Breast epithelium (tissue), 4 donors: ENCODE data around the gene POMT1. TPM values are rescaled to one million over a fixed set of nuclear protein-coding genes. Genes with fewer than 3 reads are reported as not detected.

Experiments used
- DNase-seq, 2 donors: peaks; one replicate each; pipeline ENCODE4 v3.0.0-alpha.2; 2019; ENCODE audit warnings: low spot score in 2 of 2
- H3K27ac ChIP-seq, 2 donors: fragments of 200-600 bp; sonication (generic) in 1 of 2; one replicate each; pipeline ENCODE4 v1.5.1; 2016 to 2019; ENCODE audit warnings: mild to moderate bottlenecking in 1 of 2
- H3K27me3 ChIP-seq, 2 donors: fragments of 200-600 bp; sonication (generic) in 1 of 2; one replicate each; pipeline versions ENCODE4 v1.5.1 to v1.6.0; 2017 to 2019; ENCODE audit warnings: control low read depth in 1 of 2, mild to moderate bottlenecking in 1 of 2
- H3K36me3 ChIP-seq: fragments of 200-600 bp; one replicate; pipeline ENCODE4 v1.5.1; 2019
- H3K4me1 ChIP-seq, 2 donors: fragments of 200-600 bp; sonication (generic); one replicate each; pipeline ENCODE4 v1.5.1; 2016 to 2019; ENCODE audit warnings: control low read depth in 1 of 2
- H3K4me3 ChIP-seq, 3 donors: fragments of 200-600 bp; sonication (generic); 1 replicate in 2 of 3; 2 replicates in 1 of 3; pipeline ENCODE4 v1.5.1; 2016 to 2019; ENCODE audit warnings: mild to moderate bottlenecking in 3 of 3, moderate library complexity in 2 of 3
- H3K9me3 ChIP-seq, 2 donors: fragments of 200-600 bp; sonication (generic) in 1 of 2; one replicate each; pipeline ENCODE4 v1.5.1; 2016 to 2019; ENCODE audit warnings: control low read depth in 1 of 2
- CTCF ChIP-seq, 3 donors: fragments of 450-650 bp; IDR thresholded peaks; one replicate each; pipeline ENCODE4 v1.5.1; 2016 to 2017; ENCODE audit warnings: antibody characterized with exemption in 3 of 3, mild to moderate bottlenecking in 3 of 3, moderate library complexity in 3 of 3
- POLR2A ChIP-seq: fragments of 450-650 bp; IDR thresholded peaks from one replicate; pipeline ENCODE4 v1.6.1; 2016; ENCODE audit warnings: antibody characterized with exemption, mild to moderate bottlenecking, moderate library complexity
- POLR2AphosphoS5 ChIP-seq, 3 donors: sonication (generic); formaldehyde crosslinking; IDR thresholded peaks; one replicate each; pipeline ENCODE4 v1.6.1; 2017; ENCODE audit warnings: antibody characterized with exemption in 3 of 3
- intact Hi-C: fragments of 100-400 bp; cut with DNase I; formaldehyde crosslinking; loops from one replicate; pipeline ENCODE4 v1.15.1; 2023; ENCODE audit warnings: low total_unique reads
- total RNA-seq, 3 donors: library from RNA; depleted of rRNA; stranded (reverse); fragments of >200 nt; gene quantifications; one replicate each; pipeline ENCODE4 v1.1.0, GENCODE V29; 2016

POMT1 gene
- total RNA-seq, 3 donors from 2014 or later: 26.5 to 45.7 (median 26.6) TPM

- TF ChIP-seq POLR2AphosphoS5 (IDR thresholded peaks at IDR 0.05) (no peak), POLR2A (no peak), CTCF (IDR thresholded peaks at IDR 0.05) (no peak)
- DNase-seq: no peak
- no peak overlapping the region for H3K27ac ChIP-seq
- intact Hi-C loops: no loop called here
- H3K4me1 ChIP-seq: no peaks in the 10 kb centered on the region
- no peak overlapping the region for H3K4me3 ChIP-seq
- no peaks in the 10 kb centered on the region for H3K9me3 ChIP-seq
- peaks cover 7 to 38% of the 10 kb centered on the region in 2 donors for H3K27me3 ChIP-seq
- H3K36me3 ChIP-seq: no peaks in the 10 kb centered on the region
Observed at GRCh38 chr9:131552030-131552429, 49.3 kb downstream of the POMT1 start.

GRCh38 chr9:131554087-131554842 lies 51.5 kb downstream of the POMT1 start:
- TF ChIP-seq CTCF (IDR thresholded peaks at IDR 0.05): no peak
- TF ChIP-seq POLR2AphosphoS5 (IDR thresholded peaks at IDR 0.05): no peak
- TF ChIP-seq POLR2A: no peak
- no peak overlapping the region for H3K27ac ChIP-seq
- peaks cover 7 to 34% of the 10 kb centered on the region in 2 donors for H3K27me3 ChIP-seq
- H3K9me3 ChIP-seq: no peaks in the 10 kb centered on the region
- no peak overlapping the region for H3K4me3 ChIP-seq
- intact Hi-C loops: no loop called here
- H3K4me1 ChIP-seq: no peaks in the 10 kb centered on the region
- H3K36me3 ChIP-seq: no peaks in the 10 kb centered on the region
- DNase-seq: no peak

- peaks cover 7 to 34% of the 10 kb centered on the region in 2 donors for H3K27me3 ChIP-seq
- intact Hi-C loops: no loop called here
- TF ChIP-seq POLR2A (no peak), POLR2AphosphoS5 (IDR thresholded peaks at IDR 0.05) (no peak), CTCF (IDR thresholded peaks at IDR 0.05) (no peak)
Observed at GRCh38 chr9:131554843-131555351, 52.2 kb downstream of the POMT1 start.

GRCh38 chr9:131555841-131556673 lies 53.3 kb downstream of the POMT1 start:
- no peaks in the 10 kb centered on the region for H3K4me1 ChIP-seq
- intact Hi-C loops: no loop called here
- DNase-seq: no peak
- TF ChIP-seq POLR2AphosphoS5 (IDR thresholded peaks at IDR 0.05) (no peak), CTCF (IDR thresholded peaks at IDR 0.05) (no peak), POLR2A (no peak)
- no peak overlapping the region for H3K27ac ChIP-seq
- no peaks in the 10 kb centered on the region for H3K36me3 ChIP-seq
- peaks cover 7 to 34% of the 10 kb centered on the region in 2 donors for H3K27me3 ChIP-seq
- no peak overlapping the region for H3K4me3 ChIP-seq
- no peaks in the 10 kb centered on the region for H3K9me3 ChIP-seq

More at GRCh38 chr9:131554843-131555351, 52.2 kb downstream of the POMT1 start:
- no peak for DNase-seq
- Histone ChIP-seq H3K9me3 (no peaks in the 10 kb centered on the region), H3K4me3 (no peak overlapping the region), H3K36me3 (no peaks in the 10 kb centered on the region), H3K4me1 (no peaks in the 10 kb centered on the region), H3K27ac (no peak overlapping the region)
